BLaER1 (cell line): ENCODE results near the gene PTH1R.

Experiments
- H3K27ac ChIP-seq: shearing (Covaris generic); formaldehyde crosslinking; 2 replicates; pipeline ENCODE4 v1.8.1; 2022
- H3K27me3 ChIP-seq: shearing (Covaris generic); formaldehyde crosslinking; 2 replicates; pipeline ENCODE4 v1.8.1; 2022
- H3K36me3 ChIP-seq: shearing (Covaris generic); formaldehyde crosslinking; 2 replicates; pipeline ENCODE4 v1.8.1; 2022
- H3K4me1 ChIP-seq: shearing (Covaris generic); formaldehyde crosslinking; 2 replicates; pipeline ENCODE4 v1.8.1; 2022
- H3K4me2 ChIP-seq: shearing (Covaris generic); formaldehyde crosslinking; 2 replicates; pipeline ENCODE4 v1.8.1; 2022
- H3K4me3 ChIP-seq: shearing (Covaris generic); formaldehyde crosslinking; 2 replicates; pipeline ENCODE4 v1.8.1; 2022
- H3K9ac ChIP-seq: shearing (Covaris generic); formaldehyde crosslinking; 2 replicates; pipeline ENCODE4 v1.8.1; 2022
- H3K9me3 ChIP-seq: shearing (Covaris generic); formaldehyde crosslinking; 2 replicates; pipeline ENCODE4 v1.8.1; 2022
- H4K20me1 ChIP-seq: shearing (Covaris generic); formaldehyde crosslinking; 2 replicates; pipeline ENCODE4 v1.8.1; 2022
- Cebpa-rat ChIP-seq: shearing (Covaris generic); IDR thresholded peaks from 2 replicates; pipeline ENCODE4 v1.8.1; 2022

Gene PTH1R

GRCh38 chr3:46870651-46871050, 6.9 kb upstream of the PTH1R start:
- peaks cover 70% of the 10 kb centered on the region for H3K4me1 ChIP-seq

DNA sequence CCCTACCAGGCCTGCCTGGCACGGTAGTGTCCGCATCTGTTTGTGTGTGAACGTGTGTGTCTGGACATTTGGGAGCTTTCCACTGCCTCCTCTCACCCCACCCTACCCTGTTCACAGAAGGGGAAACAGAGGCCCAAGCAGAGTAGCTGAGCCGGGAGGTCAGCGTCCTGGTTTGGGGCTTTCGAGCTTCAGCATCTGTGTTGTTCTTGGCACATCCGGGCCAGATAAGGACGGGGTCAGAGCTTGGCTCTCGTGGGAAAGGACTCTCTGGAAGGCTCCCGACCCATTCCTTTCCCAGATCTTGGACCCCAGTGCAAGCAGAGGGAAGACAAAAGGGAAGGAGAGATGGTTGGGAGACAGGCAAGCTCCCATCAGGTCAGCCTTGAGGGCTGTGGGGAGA, 6.3 kb upstream of the PTH1R start:
- Histone ChIP-seq H4K20me1 (no peaks in the 10 kb centered on the region), H3K4me2 (no peak overlapping the region), H3K9ac (no peak overlapping the region), H3K4me3 (no peak overlapping the region), H3K9me3 (no peaks in the 10 kb centered on the region), H3K27ac (no peak overlapping the region), H3K4me1 (peaks cover 76% of the 10 kb centered on the region), H3K27me3 (no peaks in the 10 kb centered on the region), H3K36me3 (no peaks in the 10 kb centered on the region)
- TF ChIP-seq Cebpa-rat: no peak

More at GRCh38 chr3:46870651-46871050, 6.9 kb upstream of the PTH1R start:
- H3K4me2 ChIP-seq: no peak overlapping the region
- H3K27me3 ChIP-seq: no peaks in the 10 kb centered on the region
- no peaks in the 10 kb centered on the region for H3K36me3 ChIP-seq
- no peak overlapping the region for H3K27ac ChIP-seq
- no peak overlapping the region for H3K9ac ChIP-seq
- no peak for TF ChIP-seq Cebpa-rat
- no peaks in the 10 kb centered on the region for H3K9me3 ChIP-seq
- H4K20me1 ChIP-seq: no peaks in the 10 kb centered on the region
- H3K4me3 ChIP-seq: no peak overlapping the region

GRCh38 chr3:46873521-46873920, 4.0 kb upstream of the PTH1R start:
- Histone ChIP-seq H3K36me3 (no peaks in the 10 kb centered on the region), H3K4me1 (peaks cover 82% of the 10 kb centered on the region), H3K4me2 (peak overlapping the region; percentile 83), H3K27ac (peak overlapping the region; percentile 73), H3K4me3 (peak overlapping the region; percentile 28), H3K27me3 (no peaks in the 10 kb centered on the region), H3K9ac (peak overlapping the region; percentile 44), H3K9me3 (no peaks in the 10 kb centered on the region), H4K20me1 (no peaks in the 10 kb centered on the region)
- TF ChIP-seq Cebpa-rat: no peak

GRCh38 chr3:46874430-46874829, 3.1 kb upstream of the PTH1R start:
- H3K4me1 ChIP-seq: peaks cover 80% of the 10 kb centered on the region

GRCh38 chr3:46875560-46875959, 2.0 kb upstream of the PTH1R start:
- no peak overlapping the region for H3K4me3 ChIP-seq
- no peaks in the 10 kb centered on the region for H3K36me3 ChIP-seq
- no peak for TF ChIP-seq Cebpa-rat
- H4K20me1 ChIP-seq: no peaks in the 10 kb centered on the region
- no peaks in the 10 kb centered on the region for H3K9me3 ChIP-seq
- H3K4me1 ChIP-seq: peaks cover 88% of the 10 kb centered on the region
- peak overlapping the region; percentile 64; the same call in 1 of the 2 replicates for H3K9ac ChIP-seq
- peak overlapping the region; percentile 73 for H3K27ac ChIP-seq
- peak overlapping the region; percentile 83 for H3K4me2 ChIP-seq
- peaks cover 14% of the 10 kb centered on the region for H3K27me3 ChIP-seq

More at GRCh38 chr3:46874430-46874829, 3.1 kb upstream of the PTH1R start:
- no peaks in the 10 kb centered on the region for H3K9me3 ChIP-seq
- peak overlapping the region; percentile 83 for H3K4me2 ChIP-seq
- H3K9ac ChIP-seq: peak overlapping the region; percentile 46
- peaks cover 3% of the 10 kb centered on the region; the same call in 1 of the 2 replicates for H3K27me3 ChIP-seq
- no peak for TF ChIP-seq Cebpa-rat
- H3K27ac ChIP-seq: peak overlapping the region; percentile 73
- no peaks in the 10 kb centered on the region for H4K20me1 ChIP-seq
- no peaks in the 10 kb centered on the region for H3K36me3 ChIP-seq
- H3K4me3 ChIP-seq: peak overlapping the region; percentile 28; the same call in 1 of the 2 replicates

GRCh38 chr3:46876313-46877300, 914 bp upstream of the PTH1R start:
- H3K27ac ChIP-seq: peak overlapping the region; percentile 73
- peak overlapping the region; percentile 83 for H3K4me2 ChIP-seq
- 0 out of 2 replicates have a peak, but pooled peaks cover 4% of the 10 kb centered on the region for H4K20me1 ChIP-seq
- peak overlapping the region; percentile 64; the same call in 1 of the 2 replicates for H3K9ac ChIP-seq
- peaks cover 25% of the 10 kb centered on the region for H3K27me3 ChIP-seq
- H3K36me3 ChIP-seq: no peaks in the 10 kb centered on the region
- TF ChIP-seq Cebpa-rat: no peak
- H3K4me3 ChIP-seq: no peak overlapping the region
- H3K9me3 ChIP-seq: no peaks in the 10 kb centered on the region
- peaks cover 88% of the 10 kb centered on the region for H3K4me1 ChIP-seq

GRCh38 chr3:46878781-46879436, 1.4 kb downstream of the PTH1R start:
- Histone ChIP-seq H3K4me3 (no peak overlapping the region), H3K27ac (no peak overlapping the region), H3K4me2 (peak overlapping the region; percentile 83), H3K36me3 (no peaks in the 10 kb centered on the region), H3K27me3 (peaks cover 45% of the 10 kb centered on the region), H4K20me1 (peaks cover 14% of the 10 kb centered on the region), H3K9me3 (no peaks in the 10 kb centered on the region), H3K9ac (no peak overlapping the region; the same call in 1 of the 2 replicates), H3K4me1 (peaks cover 83% of the 10 kb centered on the region)
- no peak for TF ChIP-seq Cebpa-rat

GRCh38 chr3:46880884-46881595, 3.5 kb downstream of the PTH1R start:
- Histone ChIP-seq H3K9ac (no peak overlapping the region), H3K36me3 (no peaks in the 10 kb centered on the region), H3K27ac (no peak overlapping the region), H3K4me2 (peak overlapping the region; percentile 100), H3K4me1 (peaks cover 71% of the 10 kb centered on the region), H3K4me3 (peak overlapping the region; percentile 70; the same call in 1 of the 2 replicates), H3K9me3 (no peaks in the 10 kb centered on the region), H4K20me1 (peaks cover 24% of the 10 kb centered on the region), H3K27me3 (peaks cover 61% of the 10 kb centered on the region)
- no peak for TF ChIP-seq Cebpa-rat

- Histone ChIP-seq H3K4me3 (peak overlapping the region; percentile 70), H3K27ac (no peak overlapping the region)
Measured at GRCh38 chr3:46881596-46882376, 4.3 kb downstream of the PTH1R start.

More at GRCh38 chr3:46881596-46882376, 4.3 kb downstream of the PTH1R start:
- H3K4me1 ChIP-seq: peaks cover 63% of the 10 kb centered on the region
- no peak for TF ChIP-seq Cebpa-rat
- H3K9ac ChIP-seq: peak overlapping the region; percentile 65
- no peaks in the 10 kb centered on the region for H3K36me3 ChIP-seq
- peaks cover 61% of the 10 kb centered on the region for H3K27me3 ChIP-seq
- peaks cover 24% of the 10 kb centered on the region for H4K20me1 ChIP-seq
- no peaks in the 10 kb centered on the region for H3K9me3 ChIP-seq
- peak overlapping the region; percentile 100 for H3K4me2 ChIP-seq
